RPMI7951 (cell line): Measurements from ENCODE around the gene CREB3L2. TPM values are rescaled to one million over a fixed set of nuclear protein-coding genes. Genes with fewer than 3 reads are reported as not detected.
"Not testable (repeated sequence)": the region's sequence is repeated elsewhere in the genome, so short reads cannot be mapped to it uniquely, and the experiment has no call there.

ENCODE experiments used
- DNase-seq: peaks from one replicate; pipeline ENCODE4 v3.0.0-alpha.2; 2012; ENCODE audit warnings: low read depth
- total RNA-seq: library from RNA; depleted of rRNA; stranded (reverse); fragments of >200 nt; shearing (Covaris generic); gene quantifications from 2 replicates; pipeline ENCODE4 v1.2.3, GENCODE V29; 2014

CREB3L2 gene
- total RNA-seq, 1 experiment from 2014 or later = 23.8 TPM

DNA sequence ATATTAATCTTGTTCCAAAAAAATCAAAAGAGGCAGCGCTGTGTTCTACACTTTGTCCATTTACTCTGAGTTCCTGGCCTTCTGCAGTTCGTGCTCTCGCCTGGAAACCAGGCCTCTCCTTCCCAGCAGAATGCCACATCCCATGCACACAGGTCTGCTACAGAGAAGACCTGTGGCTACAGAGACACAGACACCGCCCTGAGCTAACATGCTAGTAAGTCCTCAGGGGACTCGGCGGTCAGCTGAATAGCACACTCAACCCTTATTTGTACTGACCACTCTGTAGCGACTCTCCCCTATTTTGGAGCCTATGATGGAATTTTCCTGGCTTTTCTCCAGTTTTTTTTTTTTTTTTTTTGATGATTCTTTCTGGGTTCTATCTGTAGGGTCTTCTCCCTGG is 12.8 kb downstream of the CREB3L2 start:
- DNase-seq = no peak

GRCh38 chr7:137987968-137988367 is 13.9 kb downstream of the CREB3L2 start:
- DNase-seq = no peak

- no peak for DNase-seq
Observed at GRCh38 chr7:137987563-137987962, 14.3 kb downstream of the CREB3L2 start.

- no peak for DNase-seq
Observed at GRCh38 chr7:137987018-137987349, 14.9 kb downstream of the CREB3L2 start.

DNA sequence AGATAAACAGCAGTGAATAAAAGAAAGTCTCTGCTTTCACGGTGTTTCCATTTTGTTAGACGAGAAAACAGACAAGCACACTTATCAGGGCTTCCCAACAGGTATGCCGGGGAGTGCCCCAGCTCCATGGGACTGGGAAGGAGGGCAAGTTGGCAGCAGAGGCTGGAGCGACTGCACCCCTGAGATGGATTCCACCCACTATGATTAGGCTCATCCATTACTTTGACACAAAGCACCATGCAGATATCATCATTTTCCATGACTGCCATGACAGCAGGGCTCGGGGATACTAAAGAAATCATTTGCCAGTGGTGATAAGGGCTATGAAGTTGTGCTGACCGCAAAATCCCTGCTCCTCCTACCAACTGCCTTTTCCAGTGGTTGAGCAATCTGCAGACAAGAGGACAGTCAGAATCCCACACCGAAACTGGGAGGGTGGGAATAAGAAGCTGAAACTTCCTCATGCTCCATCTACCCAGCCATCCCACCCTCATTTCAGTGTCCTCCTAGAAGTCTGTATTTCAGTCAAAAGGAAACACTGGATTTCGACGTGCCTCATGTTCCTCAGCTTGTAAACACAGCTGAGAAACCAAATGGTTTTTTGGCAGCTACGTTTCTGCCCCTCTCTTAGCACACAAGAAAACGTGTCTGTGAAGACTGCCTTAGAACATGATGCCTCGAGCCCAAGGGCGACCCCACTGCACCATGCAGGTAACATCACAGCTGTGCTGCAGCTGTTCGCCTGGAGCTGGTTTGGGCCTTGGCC is 15.5 kb downstream of the CREB3L2 start:
- no peak for DNase-seq

DNA sequence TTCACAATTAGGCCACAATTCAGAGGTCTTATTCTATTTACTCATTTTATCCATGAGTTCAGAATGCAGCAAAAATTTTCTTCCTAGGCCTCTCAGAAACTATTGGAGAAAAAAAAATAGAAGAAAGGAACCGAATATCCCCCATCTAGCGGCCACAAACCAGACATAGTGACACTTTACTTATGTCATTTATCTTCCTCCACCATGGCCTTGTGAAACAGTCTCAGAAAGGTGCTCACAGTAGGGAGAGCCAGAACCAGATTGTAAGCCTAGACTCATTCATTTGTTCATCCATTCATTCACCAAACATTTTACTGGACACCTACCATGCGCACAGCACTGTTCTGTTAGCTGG is 16.0 kb downstream of the CREB3L2 start:
- DNase-seq = no peak

GRCh38 chr7:137985253-137985896 is 16.5 kb downstream of the CREB3L2 start:
- DNase-seq = no peak

- DNase-seq = no peak
Observed at GRCh38 chr7:137984181-137985041, 17.5 kb downstream of the CREB3L2 start.

- DNase-seq = no peak
Observed at GRCh38 chr7:137983323-137984008, 18.4 kb downstream of the CREB3L2 start.

GRCh38 chr7:137982394-137982793 is 19.5 kb downstream of the CREB3L2 start:
- not testable (repeated sequence) for DNase-seq

GRCh38 chr7:137981668-137982067 is 20.2 kb downstream of the CREB3L2 start:
- no peak for DNase-seq

DNA sequence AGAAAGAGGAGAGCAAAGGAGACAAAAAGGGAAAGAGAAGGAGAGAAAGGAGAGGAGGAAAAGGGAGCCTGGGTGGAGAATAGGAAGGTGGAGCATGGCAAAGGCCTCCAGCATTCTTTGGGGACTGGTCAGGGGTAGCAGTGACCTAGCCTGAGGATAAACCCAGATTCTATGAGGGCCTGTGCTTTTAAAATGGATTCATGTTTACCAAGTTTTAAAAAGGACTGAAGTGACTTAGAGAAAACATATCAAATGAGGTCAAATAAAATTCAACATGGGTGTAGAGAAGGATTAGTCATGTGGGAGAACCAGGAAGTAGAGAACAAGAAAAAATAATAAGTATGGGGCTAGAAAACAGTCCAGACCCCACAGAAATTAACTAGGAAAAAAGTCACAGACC is 20.7 kb downstream of the CREB3L2 start:
- DNase-seq = peak; percentile 13

DNA sequence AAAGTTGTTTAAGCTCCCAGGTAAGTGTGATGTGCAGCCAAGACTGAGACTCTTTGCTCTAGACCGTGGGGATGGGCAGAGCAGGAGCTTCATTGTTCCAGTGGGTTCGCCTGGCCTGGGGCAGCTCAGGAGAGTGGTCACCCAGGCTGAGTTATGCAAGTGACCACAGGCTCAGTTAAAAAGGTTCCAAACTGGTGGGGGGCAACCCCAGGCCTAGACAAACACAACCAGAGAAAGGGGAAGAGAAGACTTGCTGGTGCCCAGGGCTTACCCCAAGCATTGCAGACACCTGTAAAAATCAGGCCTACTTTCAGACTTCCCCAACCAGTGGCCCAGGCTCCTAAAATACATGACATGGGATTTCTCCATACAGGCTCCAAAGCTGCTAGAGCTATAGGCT is 21.6 kb downstream of the CREB3L2 start:
- DNase-seq = peak; percentile 22

DNA sequence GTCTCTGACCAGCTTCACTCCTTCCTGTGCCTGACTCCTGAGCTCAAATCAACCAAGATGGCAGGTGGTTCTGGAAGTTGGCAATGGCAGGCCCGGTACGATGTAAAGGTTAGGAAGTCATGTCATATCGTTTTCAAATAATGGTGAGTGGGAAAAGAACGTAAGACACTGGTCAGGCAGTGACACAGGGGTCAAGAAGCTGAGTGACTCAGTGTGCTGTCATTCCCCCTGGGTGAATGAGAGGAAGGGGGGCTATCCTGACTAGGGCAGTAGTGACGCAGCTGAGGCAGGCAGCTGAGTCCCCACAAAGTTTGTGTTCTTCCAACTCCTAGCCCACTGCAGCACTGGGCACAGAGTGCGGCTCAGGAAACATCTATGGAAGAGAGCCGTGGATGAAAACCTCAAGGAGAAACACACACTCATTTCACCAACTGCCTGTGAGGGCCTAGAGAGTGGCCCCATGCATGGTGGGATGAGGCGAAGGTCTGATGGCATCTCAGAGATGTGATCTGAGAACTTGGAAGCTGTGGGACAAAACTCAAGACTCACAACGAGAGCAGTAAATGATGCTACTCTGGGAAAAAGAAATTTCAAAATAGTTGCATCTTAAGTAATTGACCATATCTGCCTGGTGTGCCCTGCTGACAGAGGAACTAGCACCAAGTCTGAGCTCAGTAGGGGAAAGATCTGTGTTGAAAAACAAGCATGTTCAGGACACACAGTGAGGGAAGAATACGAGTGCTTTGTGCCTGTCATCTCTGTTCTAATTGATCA is 23.2 kb downstream of the CREB3L2 start:
- peak; percentile 99 for DNase-seq

DNA sequence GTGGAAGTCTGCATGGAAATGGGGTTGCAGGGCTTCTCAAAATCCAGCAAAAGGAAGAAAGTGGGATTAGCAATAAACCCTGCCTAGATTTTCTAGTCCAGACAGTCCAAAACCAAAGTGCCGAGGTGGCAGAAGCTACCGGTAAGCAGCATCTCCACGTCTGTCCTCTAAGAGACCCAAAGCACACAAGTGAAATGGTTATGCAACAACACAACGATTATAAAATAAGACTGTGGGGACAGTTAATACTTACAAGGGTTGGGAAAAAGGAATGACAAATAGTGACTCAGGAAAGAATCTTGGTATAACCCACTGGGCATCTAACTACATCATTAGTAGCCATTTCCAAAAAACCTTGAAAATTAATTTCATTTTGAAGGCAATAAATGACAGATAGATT is 24.7 kb downstream of the CREB3L2 start:
- no peak for DNase-seq

- no peak for DNase-seq
Observed at GRCh38 chr7:137976696-137977095, 25.2 kb downstream of the CREB3L2 start.

DNA sequence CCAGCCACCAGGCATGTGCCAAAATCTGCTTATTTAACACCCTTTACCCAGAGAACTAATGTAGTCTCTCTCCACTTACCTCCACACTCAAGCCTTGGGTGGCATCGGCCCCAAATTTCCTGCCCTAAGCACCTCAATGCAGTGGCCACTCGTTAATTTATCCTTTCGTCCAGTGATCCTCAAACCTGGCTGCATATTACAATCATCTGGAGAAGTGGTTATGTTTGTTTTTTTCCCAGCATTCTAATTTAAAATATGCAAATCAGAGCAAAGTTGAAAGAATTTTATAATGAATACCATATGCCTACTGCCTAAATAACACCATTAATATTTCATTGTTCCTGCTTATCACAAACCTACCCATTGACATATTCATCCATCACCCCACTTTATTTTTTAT is 25.7 kb downstream of the CREB3L2 start:
- DNase-seq = no peak

- DNase-seq = peak; percentile 70
Observed at GRCh38 chr7:137975768-137976167, 26.1 kb downstream of the CREB3L2 start.

GRCh38 chr7:137975221-137975620 is 26.7 kb downstream of the CREB3L2 start:
- DNase-seq = peak; percentile 88

DNA sequence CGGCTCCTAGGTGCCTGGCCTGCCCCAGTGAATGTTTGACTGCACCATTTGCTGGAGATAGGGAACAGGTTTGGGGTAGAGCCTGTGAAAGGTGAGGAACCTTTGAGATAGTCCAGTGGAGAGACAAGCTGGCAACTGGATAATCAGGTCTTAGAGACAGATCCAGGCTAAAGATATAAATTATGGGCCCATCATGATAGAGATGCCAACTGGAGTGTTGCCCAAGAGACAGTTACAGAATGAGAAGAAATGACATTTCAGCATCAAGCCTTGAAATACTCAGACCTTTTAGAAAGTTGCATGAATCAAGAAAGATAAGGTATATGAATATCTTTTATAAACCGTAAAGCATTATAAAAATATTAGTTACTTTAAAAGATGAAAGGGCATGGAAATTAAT is 27.1 kb downstream of the CREB3L2 start:
- no peak for DNase-seq

GRCh38 chr7:137970253-137970975 is 31.5 kb downstream of the CREB3L2 start:
- DNase-seq = peak; percentile 90
